HG03469 (cell line): ENCODE measurements around the gene HBS1L.

Experiments
- ATAC-seq: cut with Tn5 transposase; IDR thresholded peaks from one replicate; pipeline ENCODE4 v1.9.1; 2021; ENCODE audit warnings: mild to moderate bottlenecking, moderate library complexity, moderate number of reproducible peaks; ENCODE audit not compliant: unreplicated experiment

HBS1L gene

GRCh38 chr6:135002974-135003703 is 51.5 kb downstream of the HBS1L start:
- peak; percentile 87 for ATAC-seq

DNA sequence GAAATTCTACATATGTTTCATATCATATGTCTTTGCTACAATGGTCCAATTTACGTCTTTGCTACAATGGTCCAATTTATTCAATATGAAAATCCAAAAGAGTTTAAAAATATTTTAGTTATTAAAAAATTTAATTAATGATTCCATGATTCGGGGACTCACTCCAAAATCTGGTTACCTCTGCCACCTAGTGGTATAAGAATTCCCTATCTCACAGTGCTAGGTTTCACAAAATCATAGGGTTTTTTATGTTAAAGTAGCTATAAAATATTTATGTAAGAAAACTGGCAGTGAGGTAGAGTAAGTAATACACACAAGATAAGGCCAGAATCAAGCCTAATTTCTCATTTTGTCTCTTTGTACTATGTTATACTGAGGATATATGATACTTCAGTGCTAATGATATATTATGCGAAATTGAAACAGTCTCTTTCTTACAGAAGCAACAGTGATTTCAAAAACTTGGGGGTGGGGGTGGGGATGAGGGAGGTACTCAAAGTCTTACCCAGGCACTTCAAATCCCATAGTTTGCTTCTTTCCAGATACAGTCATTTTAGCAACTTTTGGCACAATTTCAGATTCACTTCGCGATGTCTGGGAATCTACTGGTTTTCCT is 52.3 kb downstream of the HBS1L start:
- no peak for ATAC-seq

DNA sequence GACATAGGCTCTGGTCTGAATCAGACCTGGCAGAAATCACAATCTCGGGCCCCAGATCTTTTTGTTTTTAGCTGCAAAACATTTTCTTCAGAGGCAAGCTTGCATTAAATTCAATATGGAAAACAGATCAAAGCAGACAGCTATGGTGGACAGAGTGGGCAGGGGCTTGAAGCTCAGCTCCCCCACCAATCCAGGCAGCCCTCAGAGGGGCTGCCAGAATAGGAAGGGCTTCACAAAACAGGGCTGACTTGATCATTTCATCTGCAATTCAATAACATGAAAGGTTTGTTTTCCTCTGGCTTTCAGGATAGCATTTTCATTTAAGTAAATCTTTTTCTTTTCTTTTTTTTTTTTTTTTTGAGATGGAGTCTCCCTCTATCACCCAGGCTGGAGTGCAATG is 55.5 kb downstream of the HBS1L start:
- no peak for ATAC-seq

DNA sequence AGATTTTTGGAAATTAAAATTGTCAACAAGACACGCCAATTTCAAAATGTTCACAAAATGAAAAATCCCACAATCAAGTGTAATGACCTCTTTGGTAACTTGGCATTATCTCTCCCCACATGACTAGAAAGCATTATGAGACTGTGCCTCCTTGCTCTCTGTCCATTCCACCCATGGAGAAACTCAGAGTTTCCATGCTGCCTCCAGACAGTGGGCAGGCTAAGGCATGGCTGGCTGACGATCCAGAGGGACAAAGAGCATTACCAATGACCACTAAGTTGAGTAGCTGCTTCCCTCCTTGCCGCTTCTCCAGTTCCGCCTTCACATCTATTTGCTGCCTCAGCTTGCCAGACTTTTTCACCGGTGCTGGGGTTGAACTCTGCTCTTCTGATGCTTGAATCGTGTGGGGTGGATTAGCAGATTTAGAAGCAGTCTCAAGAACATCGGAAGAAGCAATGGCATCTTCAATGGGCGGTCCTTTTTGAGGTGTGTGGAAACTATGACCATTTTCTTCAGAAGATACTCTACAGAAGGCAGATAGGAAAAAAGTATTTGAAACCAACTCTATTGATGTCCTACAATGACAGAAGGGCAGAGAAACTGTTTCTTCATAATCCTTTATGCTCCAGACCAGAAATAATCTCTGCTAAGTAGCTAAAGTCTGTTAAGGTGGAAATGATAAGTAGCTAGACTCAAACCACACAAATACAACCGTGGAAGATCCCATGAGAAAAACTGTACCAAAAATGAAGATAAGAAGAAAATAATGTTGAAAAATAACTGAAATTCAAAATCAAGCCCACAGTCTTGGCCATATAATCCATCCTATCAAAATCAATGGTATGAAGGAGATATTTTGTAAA is 57.3 kb downstream of the HBS1L start:
- ATAC-seq: no peak

GRCh38 chr6:134995536-134995935 is 59.1 kb downstream of the HBS1L start:
- ATAC-seq: no peak

GRCh38 chr6:134994431-134994830 is 60.2 kb downstream of the HBS1L start:
- no peak for ATAC-seq

- no peak for ATAC-seq
These were observed 62.5 kb downstream of the HBS1L start for GRCh38 chr6:134992155-134992554.

DNA sequence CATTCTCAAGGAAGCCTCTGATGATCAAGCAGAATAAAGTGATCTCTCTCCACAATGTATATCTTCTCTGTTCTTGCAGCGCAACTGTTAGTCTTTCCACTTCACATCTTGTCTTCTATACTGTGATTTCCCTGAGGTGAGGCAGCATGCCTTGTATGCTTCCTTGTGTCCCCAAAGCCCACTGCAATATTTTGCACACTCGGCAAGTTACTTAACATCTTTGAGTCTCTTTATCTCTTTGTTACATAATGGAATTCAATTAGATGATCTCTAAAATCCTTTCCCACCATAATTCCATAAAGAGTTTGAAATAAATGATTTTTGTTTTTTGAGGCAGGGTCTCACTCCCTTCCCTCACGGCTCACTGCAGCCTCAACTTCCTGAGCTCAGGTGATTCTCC is 64.4 kb downstream of the HBS1L start:
- no peak for ATAC-seq

DNA sequence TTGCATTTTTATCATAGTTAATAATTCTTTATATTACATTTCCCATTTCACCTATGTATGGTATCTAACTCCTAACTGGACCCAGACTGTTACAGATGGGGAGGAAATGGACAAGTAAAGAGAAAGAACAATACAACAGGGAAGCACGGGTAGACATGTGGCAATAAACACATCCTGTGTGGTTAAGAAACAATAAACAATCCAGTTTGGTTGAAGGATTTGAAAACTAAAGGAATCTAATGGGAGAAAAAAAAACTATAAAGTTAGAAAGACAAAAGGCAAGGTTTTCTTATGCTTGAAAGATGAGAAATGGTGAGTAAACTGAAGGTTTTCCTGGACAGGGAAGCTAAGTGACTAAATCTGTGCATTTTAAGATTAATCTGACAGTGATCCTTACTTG is 69.8 kb downstream of the HBS1L start:
- no peak for ATAC-seq

- no peak for ATAC-seq
These were observed 70.8 kb downstream of the HBS1L start for GRCh38 chr6:134983823-134984222.

DNA sequence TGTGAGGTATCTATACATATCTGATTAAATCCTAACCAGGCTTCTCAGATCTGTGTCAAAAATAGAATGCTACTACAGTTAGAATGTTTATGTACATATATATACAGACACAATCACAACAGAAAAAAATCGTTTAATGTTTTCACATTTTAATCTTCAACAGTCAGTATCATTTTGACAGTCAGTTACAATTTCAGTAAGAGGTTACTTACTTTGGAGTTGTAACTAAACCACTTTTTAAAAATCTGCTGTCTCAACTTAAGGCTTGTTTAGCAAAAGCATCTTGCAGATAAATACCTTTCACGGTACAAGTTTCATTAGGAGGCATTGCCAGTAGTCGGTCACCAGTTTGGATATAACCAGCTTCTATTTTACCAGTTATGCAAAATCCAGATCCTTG is 72.5 kb downstream of the HBS1L start:
- no peak for ATAC-seq

DNA sequence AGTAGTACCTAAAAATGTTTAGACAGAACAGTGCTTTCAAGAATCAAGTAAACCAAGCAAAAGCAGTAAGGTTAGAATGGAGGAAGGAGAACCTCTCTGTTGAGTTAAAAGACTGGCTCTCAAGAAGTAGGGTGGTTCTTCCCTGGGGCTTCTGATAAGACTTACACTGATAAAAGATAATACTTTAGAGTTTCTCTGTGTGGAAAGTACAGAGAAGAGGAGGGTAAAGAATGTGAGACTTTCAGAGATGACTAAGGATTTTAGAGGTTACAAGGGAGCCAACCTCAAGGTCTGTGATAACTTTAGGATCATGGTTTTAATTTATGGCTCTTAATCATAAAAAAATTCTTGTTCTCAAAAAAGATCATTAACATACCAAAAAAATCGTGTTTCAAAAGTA is 73.8 kb downstream of the HBS1L start:
- no peak for ATAC-seq

DNA sequence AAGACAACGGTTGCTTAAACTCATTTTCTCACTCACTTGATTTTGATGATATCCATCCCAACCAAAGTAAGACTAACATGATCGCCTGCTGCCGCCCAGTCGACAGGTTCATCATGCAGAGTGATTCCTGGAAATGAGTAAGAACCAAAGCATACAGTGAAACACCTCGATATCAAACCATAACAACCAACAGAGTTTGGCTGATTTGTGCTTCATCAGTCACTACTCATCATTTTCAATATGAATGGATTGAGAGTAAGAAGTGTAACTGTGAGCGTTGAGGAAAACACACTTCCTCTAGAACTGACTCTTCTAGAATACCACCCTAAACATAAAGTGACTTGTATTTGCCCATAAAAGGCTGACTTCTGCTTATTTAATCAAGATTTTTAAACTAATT is 75.5 kb downstream of the HBS1L start:
- ATAC-seq: peak; percentile 92

GRCh38 chr6:134974370-134974769 is 80.3 kb downstream of the HBS1L start:
- no peak for ATAC-seq

GRCh38 chr6:134967711-134968110 is 86.9 kb downstream of the HBS1L start:
- ATAC-seq: no peak

DNA sequence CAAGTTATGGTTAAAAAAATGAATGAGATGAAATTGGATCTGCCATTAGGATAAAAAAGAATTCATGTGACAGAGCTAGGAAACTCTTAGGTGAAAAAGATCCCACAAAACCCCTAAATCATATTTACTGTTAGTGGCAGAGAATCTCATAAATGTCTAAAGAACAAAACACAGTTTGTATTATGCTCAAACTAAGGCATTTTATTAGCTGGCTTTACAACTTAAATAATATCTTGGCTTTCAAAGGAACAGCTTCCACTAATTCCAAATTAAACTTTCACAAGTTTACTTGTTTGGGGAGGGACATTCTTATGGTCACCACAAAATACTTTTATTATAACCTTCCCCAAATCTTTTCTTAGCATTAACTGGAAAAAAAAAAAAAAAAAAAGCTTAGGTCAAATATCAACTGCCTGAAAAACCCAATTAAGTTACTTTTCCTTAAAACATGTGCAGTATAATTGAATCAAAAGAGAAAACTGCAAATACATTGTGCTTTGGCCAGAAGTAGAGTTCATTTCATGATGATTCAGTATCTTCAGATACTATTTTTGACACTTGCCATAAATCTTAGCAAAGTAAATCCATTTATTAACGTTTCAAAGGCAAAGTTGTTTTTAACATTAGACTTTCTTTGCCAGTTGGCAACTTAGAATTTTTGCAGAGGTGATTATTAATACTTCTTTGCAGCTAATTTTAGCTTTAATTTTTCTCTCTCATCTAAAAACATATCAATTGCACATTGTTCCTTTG is 90.0 kb downstream of the HBS1L start:
- ATAC-seq: no peak

DNA sequence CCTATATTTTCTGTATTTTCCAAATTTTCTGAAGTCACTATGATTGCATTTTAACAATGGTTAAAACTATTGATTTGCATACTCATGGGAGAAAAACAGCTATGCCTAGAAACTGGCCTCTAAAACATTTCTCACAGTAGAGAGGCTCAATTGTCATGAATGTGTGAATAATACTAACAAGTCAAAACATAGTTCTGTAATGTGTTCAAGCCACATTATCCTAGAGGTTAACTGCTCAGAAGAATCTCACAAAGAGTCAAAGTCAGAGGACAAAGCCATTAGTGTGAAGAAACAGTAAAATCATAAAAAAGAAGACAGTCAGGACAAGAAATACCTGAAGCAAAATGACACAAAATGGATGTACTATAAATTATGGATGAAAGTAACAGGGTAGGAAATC is 92.2 kb downstream of the HBS1L start:
- ATAC-seq: no peak

GRCh38 chr6:134961366-134961765 is 93.3 kb downstream of the HBS1L start:
- ATAC-seq: no peak

DNA sequence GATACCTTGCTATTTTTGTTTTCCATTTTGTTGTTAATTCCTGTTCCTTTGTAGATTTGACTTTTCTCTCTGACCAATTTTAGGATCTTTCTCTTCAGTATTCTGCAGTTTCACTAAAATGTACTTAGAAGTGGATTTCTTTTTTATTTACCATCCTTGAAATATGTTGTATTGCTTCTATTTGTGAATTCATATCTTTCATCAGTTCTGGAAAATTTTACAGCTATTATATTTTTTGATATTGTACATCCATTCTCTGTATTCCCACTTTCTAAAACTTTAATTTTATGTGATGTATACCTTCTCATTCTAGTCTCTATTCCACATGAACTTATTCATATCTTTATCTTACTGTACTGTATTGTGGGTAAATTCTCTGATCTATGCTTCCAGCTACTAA is 95.0 kb downstream of the HBS1L start:
- no peak for ATAC-seq

DNA sequence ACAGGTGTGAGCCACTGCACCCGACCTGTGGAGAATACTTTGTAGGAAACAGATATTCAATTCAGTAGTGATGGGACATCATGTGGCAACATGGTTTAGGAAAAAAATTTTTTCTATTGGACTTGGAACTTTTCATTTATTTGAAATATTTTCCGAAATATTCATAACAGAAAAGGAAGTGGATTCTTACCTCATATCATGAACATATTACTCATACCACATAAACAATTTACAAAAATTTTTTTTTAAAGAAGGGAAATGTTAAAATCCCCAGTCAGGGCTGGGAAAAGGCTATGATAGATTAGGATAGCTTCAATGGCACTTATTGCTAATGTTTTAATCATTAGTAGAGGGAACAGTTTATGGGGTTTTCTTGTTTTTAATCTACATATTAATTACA is 97.9 kb downstream of the HBS1L start:
- ATAC-seq: no peak

- ATAC-seq: no peak
These were observed 98.6 kb downstream of the HBS1L start for GRCh38 chr6:134956032-134956431.
